Heart left ventricle (tissue), 16 donors: Measurements from ENCODE around the gene DSP. TPM values are rescaled to one million over a fixed set of nuclear protein-coding genes. Genes with fewer than 3 reads are reported as not detected.

Experiments used
- ATAC-seq, 4 donors: fragments of 200-7000 bp; cut with Tn5 transposase; one replicate each; pipeline ENCODE4 v1.9.1; 2020 to 2022; ENCODE audit warnings: moderate library complexity in 4 of 4, mild to moderate bottlenecking in 3 of 4, moderate number of reproducible peaks in 1 of 4
- DNase-seq, 5 donors: peaks; one replicate each; pipeline ENCODE4 v3.0.0-alpha.2; 2020
- H3K27ac ChIP-seq, 12 donors: fragments of 200-600 bp; sonication (generic) in 4 of 12; one replicate each; pipeline versions ENCODE4 v1.5.0 to v1.8.0; 2016 to 2022; ENCODE audit warnings: mild to moderate bottlenecking in 2 of 12
- H3K27me3 ChIP-seq, 9 donors: fragments of 200-600 bp; sonication (generic) in 2 of 9; one replicate each; pipeline versions ENCODE4 v1.5.1 to v1.8.0; 2016 to 2022; ENCODE audit warnings: mild to moderate bottlenecking in 3 of 9
- H3K36me3 ChIP-seq, 9 donors: fragments of 200-600 bp; sonication (generic) in 2 of 9; one replicate each; pipeline versions ENCODE4 v1.5.0 to v1.8.0; 2018 to 2022; ENCODE audit warnings: mild to moderate bottlenecking in 2 of 9
- H3K4me1 ChIP-seq, 12 donors: fragments of 200-600 bp; sonication (generic) in 4 of 12; one replicate each; pipeline versions ENCODE4 v1.5.0 to v1.8.0; 2016 to 2022; ENCODE audit warnings: mild to moderate bottlenecking in 3 of 12
- H3K4me3 ChIP-seq, 12 donors: fragments of 200-600 bp; sonication (generic) in 4 of 12; one replicate each; pipeline versions ENCODE4 v1.5.0 to v1.8.0; 2017 to 2022; ENCODE audit warnings: mild to moderate bottlenecking in 9 of 12, moderate library complexity in 4 of 12
- H3K9me3 ChIP-seq, 12 donors: fragments of 200-600 bp; sonication (generic) in 4 of 12; one replicate each; pipeline versions ENCODE4 v1.5.0 to v1.8.0; 2016 to 2022; ENCODE audit warnings: mild to moderate bottlenecking in 1 of 12
- POLR2A ChIP-seq, 2 donors: fragments of 450-650 bp; IDR thresholded peaks; one replicate each; pipeline ENCODE4 v1.6.1; 2017; ENCODE audit warnings: antibody characterized with exemption in 2 of 2, mild to moderate bottlenecking in 2 of 2, moderate library complexity in 2 of 2
- WGBS, 4 donors: extraction: QIAGEN DNeasy Blood & Tissue Kit in 2 of 4; methylation state at CpG; one replicate each; pipeline versions ENCODE4 v1.1.5 to v1.1.7; 2013 to 2018; 5-methylcytosine and 5-hydroxymethylcytosine counted together
- intact Hi-C, 10 donors: fragments of 100-400 bp; cut with DNase I; formaldehyde crosslinking; loops; one replicate each; pipeline versions ENCODE4 v1.11.1 to v1.14.2; 2022
- polyA plus RNA-seq, 2 donors: library from polyadenylated mRNA; stranded (reverse); fragments of 200-250 nt; gene quantifications; one replicate each; pipeline ENCODE4 v1.2.3, GENCODE V29; 2013
- total RNA-seq, 9 donors: library from RNA; depleted of rRNA in 2 of 9; stranded (reverse); fragments of >200 nt in 2 of 9; fragmentation: NEBNext Ultra II Directional in 3 of 9; extraction: Animal tissue kit (Norgen Biotek cat#: 25700) in 3 of 9; gene quantifications; one replicate each; pipeline versions ENCODE4 v1.1.0 to v1.2.4, GENCODE V29; 2016 to 2023
- TF ChIP-seq, protein P1 (sequence below), 12 donors: fragments of 200-600 bp; sonication (generic) in 4 of 12; IDR thresholded peaks; one replicate each; pipeline versions ENCODE4 v1.5.0 to v1.8.0; 2018 to 2022; ENCODE audit warnings: antibody characterized with exemption in 12 of 12, mild to moderate bottlenecking in 5 of 12
- donor health status: ischemic (EF 13 %, LVEDD 7.1; RV severe dilation, severe dysfunction).
- donor health status: healthy with polysubstance abuse.
- donor health status: DM: no; HTN: yes; CAD: no.
- donor health status: DM: no; HTN: no; CAD: no.
- donor health status: ischemic (EF 25% LVEDD 6.9; RV normal size, moderate dysfunction).
- donor health status: ischemic (EF 25% LVEDD 5.7; RV mildly dilated, moderate dysfunction).
- donor health status: healthy.
- donor health status: DM: yes; HTN: yes; CAD: no.
- donor health status: ischemic (EF 35%, LVEDD 5.7; RV mildly dilated, moderate dysfunction).
- donor health status: nonischemic (EF 11% LVEDD 7.7; RV severe dilation, severe dysfunction).
- donor health status: DM: yes; HTN: yes; CAD: no.
- donor health status: PGD.
- donor health status: ischemic (EF 29% LVEDD 5.4; RV normal size, mild dysfunction).
- donor health status: nonischemic (EF 23%, LVEDD 6.1; RV moderate dilation, normal function).

Gene DSP
- total and polyA plus RNA-seq, 11 donors = 81.9 to 373 (median 278) TPM

DNA sequence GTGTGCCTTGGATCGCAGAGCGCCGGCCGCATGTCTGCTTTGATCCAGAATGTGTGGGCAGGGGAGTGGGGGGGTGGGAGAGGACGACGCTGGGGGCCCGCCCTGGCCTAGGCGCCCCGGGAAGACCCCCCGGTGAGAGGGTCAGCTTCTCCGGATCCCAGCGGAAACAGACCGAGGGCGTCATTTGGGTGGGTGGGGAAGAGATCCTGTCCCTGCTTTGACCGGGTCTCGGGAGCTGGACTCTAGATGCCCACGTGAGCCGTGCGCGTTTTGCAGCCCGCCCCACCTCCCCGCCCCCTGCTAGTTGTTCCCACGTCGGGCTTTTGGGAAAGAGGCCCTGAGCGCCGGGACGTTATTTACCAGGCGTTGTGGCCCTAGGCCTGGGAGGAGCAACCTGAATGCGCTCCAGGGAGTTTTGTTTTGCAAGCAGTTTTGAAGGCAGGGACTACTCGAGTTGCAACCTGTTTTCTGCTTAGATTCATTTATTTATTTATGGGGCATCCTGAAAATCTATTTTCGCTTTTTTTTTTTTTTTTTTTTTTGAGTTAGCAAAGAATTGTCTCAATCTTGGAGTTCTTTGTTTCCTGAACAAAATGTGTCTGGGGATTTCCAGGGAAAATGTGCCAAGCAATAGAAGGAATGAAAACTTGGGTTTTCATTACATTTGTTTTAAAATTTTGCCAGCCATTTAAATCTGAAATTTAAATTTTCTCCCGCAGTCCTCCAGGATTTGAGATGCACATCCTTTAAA lies 1.6 kb downstream of the DSP start:
- ATAC-seq = peak; percentile 72 to 86 (median 76)
- Histone ChIP-seq H3K27ac (peak overlapping the region; percentile 81 to 97 (median 92)), H3K4me1 (peaks cover 0 to 26% (median 5%) of the 10 kb centered on the region in 12 donors), H3K27me3 (peaks cover 0 to 93% (median 35%) of the 10 kb centered on the region in 9 donors), H3K9me3 (no peaks in the 10 kb centered on the region), H3K36me3 (no peaks in the 10 kb centered on the region), H3K4me3 (peak overlapping the region; percentile 59 to 83 (median 70))
- 3 to 5% (median 4%) methylated on average over 16 to 32 of the region's 32 CpGs for WGBS, 4 donors
- peak; percentile 68 to 83 (median 75) for DNase-seq
- peak in 1 of 2 donors; percentile 40 for TF ChIP-seq POLR2A (IDR thresholded peaks at IDR 0.05)
- TF ChIP-seq, protein P1, sequence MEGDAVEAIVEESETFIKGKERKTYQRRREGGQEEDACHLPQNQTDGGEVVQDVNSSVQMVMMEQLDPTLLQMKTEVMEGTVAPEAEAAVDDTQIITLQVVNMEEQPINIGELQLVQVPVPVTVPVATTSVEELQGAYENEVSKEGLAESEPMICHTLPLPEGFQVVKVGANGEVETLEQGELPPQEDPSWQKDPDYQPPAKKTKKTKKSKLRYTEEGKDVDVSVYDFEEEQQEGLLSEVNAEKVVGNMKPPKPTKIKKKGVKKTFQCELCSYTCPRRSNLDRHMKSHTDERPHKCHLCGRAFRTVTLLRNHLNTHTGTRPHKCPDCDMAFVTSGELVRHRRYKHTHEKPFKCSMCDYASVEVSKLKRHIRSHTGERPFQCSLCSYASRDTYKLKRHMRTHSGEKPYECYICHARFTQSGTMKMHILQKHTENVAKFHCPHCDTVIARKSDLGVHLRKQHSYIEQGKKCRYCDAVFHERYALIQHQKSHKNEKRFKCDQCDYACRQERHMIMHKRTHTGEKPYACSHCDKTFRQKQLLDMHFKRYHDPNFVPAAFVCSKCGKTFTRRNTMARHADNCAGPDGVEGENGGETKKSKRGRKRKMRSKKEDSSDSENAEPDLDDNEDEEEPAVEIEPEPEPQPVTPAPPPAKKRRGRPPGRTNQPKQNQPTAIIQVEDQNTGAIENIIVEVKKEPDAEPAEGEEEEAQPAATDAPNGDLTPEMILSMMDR (IDR thresholded peaks at IDR 0.05) = no peak
- intact Hi-C loops = loop anchor here in 7 of 10 donors (2.0 to 5.0 kb wide), 4 partner anchors 49 to 118 kb away; partner anchors contain the start of gene SNRNP48 (in 1 of the 7)

DNA sequence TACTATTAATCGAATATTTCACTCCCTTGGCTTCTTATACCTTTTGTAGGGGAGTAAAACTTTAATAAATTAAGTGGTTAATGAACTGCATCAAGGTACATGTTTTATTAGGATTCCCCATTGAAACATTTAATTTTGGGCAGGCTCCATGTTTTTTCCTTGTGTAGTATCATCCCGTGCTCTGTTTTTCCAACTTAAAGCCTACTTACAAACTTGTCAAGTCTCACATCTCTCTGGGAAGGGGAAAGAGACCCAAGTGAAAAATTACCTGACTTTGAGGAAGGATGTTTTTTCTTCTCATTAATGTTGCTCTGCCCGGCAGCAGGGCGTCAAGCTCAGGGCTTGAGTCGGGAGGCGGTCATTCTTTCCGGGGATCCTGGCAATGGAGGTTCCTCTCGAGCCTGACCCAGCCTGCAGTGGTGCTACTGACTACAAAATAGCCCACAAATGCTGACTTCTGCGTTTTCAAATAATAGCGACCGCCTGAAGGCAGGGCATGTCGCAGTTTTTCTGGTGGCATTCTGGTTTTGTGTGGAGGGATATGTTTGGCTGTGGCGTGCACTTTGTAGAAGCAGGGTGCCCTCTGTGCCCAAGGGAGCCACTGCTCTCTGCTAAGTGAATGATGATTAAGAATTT lies 2.4 kb downstream of the DSP start:
- 27 to 40% (median 35%) methylated on average over 13 of the region's 13 CpGs for WGBS, 4 donors
- no peaks in the 10 kb centered on the region for H3K36me3 ChIP-seq
- intact Hi-C loops = loop anchor here in 7 of 10 donors (2.0 to 5.0 kb wide), 4 partner anchors 48 to 119 kb away; partner anchors contain the start of gene SNRNP48 (in 1 of the 7)
- peaks cover 0 to 28% (median 5%) of the 10 kb centered on the region in 12 donors for H3K4me1 ChIP-seq
- ATAC-seq (peak in 1 of 4 donors; percentile 13), DNase-seq (no peak)
- peaks cover 0 to 92% (median 34%) of the 10 kb centered on the region in 9 donors for H3K27me3 ChIP-seq
- peak overlapping the region; percentile 17 to 97 (median 91) for H3K27ac ChIP-seq
- no peaks in the 10 kb centered on the region for H3K9me3 ChIP-seq
- no peak for TF ChIP-seq POLR2A (IDR thresholded peaks at IDR 0.05)
- TF ChIP-seq, protein P1 (IDR thresholded peaks at IDR 0.05) = no peak
- H3K4me3 ChIP-seq = peak overlapping the region; percentile 9 to 83 (median 70)

DNA sequence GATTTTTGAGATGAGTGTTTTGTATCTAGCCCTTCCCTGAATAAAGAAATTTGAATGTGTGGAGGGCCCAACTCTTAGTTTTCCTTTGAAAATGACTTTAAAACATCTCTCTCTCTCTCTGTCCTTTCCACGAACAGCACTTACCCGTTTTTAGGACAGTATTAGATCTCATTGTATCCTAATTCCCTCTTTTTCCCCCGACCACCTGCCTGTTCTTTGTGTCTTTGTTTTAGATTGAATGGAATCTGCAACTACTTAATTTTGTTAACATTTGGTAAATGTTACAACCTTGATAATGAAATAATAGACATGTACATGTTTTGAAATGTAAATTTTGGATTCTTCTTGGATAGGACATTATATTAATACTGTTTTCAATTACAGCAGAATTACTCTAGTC lies 3.1 kb downstream of the DSP start:
- ATAC-seq (no peak), DNase-seq (no peak)
- TF ChIP-seq, protein P1 (IDR thresholded peaks at IDR 0.05) = no peak
- no peak for TF ChIP-seq POLR2A (IDR thresholded peaks at IDR 0.05)
- Histone ChIP-seq H3K27ac (peak overlapping the region in 10 of 12 donors; percentile 17 to 97 (median 94)), H3K9me3 (no peaks in the 10 kb centered on the region), H3K27me3 (peaks cover 0 to 86% (median 30%) of the 10 kb centered on the region in 9 donors), H3K4me1 (peaks cover 0 to 29% (median 5%) of the 10 kb centered on the region in 12 donors), H3K4me3 (peak overlapping the region in 9 of 12 donors; percentile 65 to 82 (median 69)), H3K36me3 (no peaks in the 10 kb centered on the region)
- whole genome bisulfite sequencing, 4 donors = 51 to 62% (median 57%) methylated on average over 3 of the region's 3 CpGs
- intact Hi-C loops = loop anchor here in 5 of 10 donors (5.0 kb wide), 3 partner anchors 48 to 117 kb away; partner anchors contain the start of gene SNRNP48 (in 1 of the 5)
